IMR-90 (cell line): ENCODE measurements around the gene COL3A1.

Source experiments
- BHLHE40 ChIP-seq: fragments of 150-350 bp; IDR thresholded peaks from 2 replicates; pipeline ENCODE4 v1.6.1; 2016; ENCODE audit warnings: mild to moderate bottlenecking, low read depth, low read length
- CHD1 ChIP-seq: IDR thresholded peaks from 2 replicates; pipeline ENCODE4 v1.6.1; 2012; ENCODE audit warnings: low read depth, low read length, improper control_type of control experiment
- CTCF ChIP-seq: conservative IDR thresholded peaks from 2 replicates; pipeline ENCODE4 v1.5.1; 2012; ENCODE audit warnings: mild to moderate bottlenecking, low read depth, low read length, improper control_type of control experiment
- FOS ChIP-seq: fragments of 150-350 bp; IDR thresholded peaks from 2 replicates; pipeline ENCODE4 v1.6.1; 2016; ENCODE audit warnings: low read depth, low read length
- MXI1 ChIP-seq: IDR thresholded peaks from 2 replicates; pipeline ENCODE4 v1.6.1; 2012; ENCODE audit warnings: low read depth, mild to moderate bottlenecking, low read length, moderate library complexity, borderline replicate concordance
- POLR2A ChIP-seq: IDR thresholded peaks from 2 replicates; pipeline ENCODE4 v1.6.1; 2012; ENCODE audit warnings: mild to moderate bottlenecking, low read depth, low read length
- RAD21 ChIP-seq: IDR thresholded peaks from 2 replicates; pipeline ENCODE4 v1.6.1; 2012; ENCODE audit warnings: low read length, improper control_type of control experiment
- RCOR1 ChIP-seq: IDR thresholded peaks from 2 replicates; pipeline ENCODE4 v1.6.1; 2012; ENCODE audit warnings: mild to moderate bottlenecking, low read length, improper control_type of control experiment; ENCODE audit not compliant: insufficient replicate concordance
- RFX5 ChIP-seq: IDR thresholded peaks from 2 replicates; pipeline ENCODE4 v1.8.0; 2012; ENCODE audit warnings: low read depth, mild to moderate bottlenecking, low read length, moderate library complexity
- SMC3 ChIP-seq: fragments of 150-350 bp; IDR thresholded peaks from 2 replicates; pipeline ENCODE4 v1.6.1; 2016; ENCODE audit warnings: low read depth, mild to moderate bottlenecking, antibody characterized with exemption, low read length, moderate library complexity

GRCh38 chr2:188976545-188977268 lies 2.5 kb downstream of the COL3A1 start:
- TF ChIP-seq CTCF: peak; percentile 71
- no peak for TF ChIP-seq POLR2A
- peak; percentile 65 for TF ChIP-seq RAD21
- TF ChIP-seq RCOR1: no peak
- no peak for TF ChIP-seq CHD1
- TF ChIP-seq BHLHE40: no peak
- no peak for TF ChIP-seq RFX5
- peak; percentile 81 for TF ChIP-seq SMC3
- no peak for TF ChIP-seq FOS
- no peak for TF ChIP-seq MXI1
